HG03442 (cell line): ENCODE measurements around the gene ZNF275.
"Not testable (repeated sequence)": the region's sequence is repeated elsewhere in the genome, so short reads cannot be mapped to it uniquely, and the experiment has no call there.

ENCODE experiments used
- ATAC-seq: cut with Tn5 transposase; IDR thresholded peaks from one replicate; pipeline ENCODE4 v1.9.1; 2021; ENCODE audit warnings: mild to moderate bottlenecking, moderate library complexity; ENCODE audit not compliant: unreplicated experiment

ZNF275 gene

GRCh38 chrX:153353416-153353815 is 19.5 kb downstream of the ZNF275 start:
- no peak for ATAC-seq

- no peak for ATAC-seq
Measured at GRCh38 chrX:153357877-153358276, 23.9 kb downstream of the ZNF275 start.

DNA sequence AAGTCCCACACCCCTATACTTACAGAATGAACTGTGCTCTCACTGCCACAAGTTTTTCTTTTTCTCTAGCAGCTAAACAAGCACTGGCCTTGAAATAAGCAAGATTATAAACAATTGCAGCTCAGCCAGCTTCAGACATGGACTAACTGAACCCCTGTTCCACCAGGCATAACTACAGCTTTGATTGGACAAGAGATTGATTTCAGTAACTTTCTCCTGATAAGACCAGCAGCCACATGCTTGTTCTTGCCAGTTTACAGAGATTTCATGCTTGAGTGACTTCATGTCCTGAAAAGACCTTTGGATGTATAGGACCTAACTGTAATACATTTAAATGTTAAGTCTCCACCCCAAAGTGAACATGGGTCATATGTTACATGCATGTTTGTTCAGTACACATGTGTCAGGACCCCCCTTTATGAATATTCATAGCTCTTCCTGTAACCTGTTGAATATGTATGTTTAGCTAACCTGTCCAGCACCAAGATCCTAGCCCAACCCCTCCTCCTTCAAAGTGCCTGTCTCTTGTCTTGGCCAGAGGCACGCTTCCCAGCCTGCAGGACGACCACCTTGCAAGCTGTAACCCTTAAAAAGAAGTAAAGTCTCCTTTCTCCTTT is 27.9 kb downstream of the ZNF275 start:
- ATAC-seq: no peak

DNA sequence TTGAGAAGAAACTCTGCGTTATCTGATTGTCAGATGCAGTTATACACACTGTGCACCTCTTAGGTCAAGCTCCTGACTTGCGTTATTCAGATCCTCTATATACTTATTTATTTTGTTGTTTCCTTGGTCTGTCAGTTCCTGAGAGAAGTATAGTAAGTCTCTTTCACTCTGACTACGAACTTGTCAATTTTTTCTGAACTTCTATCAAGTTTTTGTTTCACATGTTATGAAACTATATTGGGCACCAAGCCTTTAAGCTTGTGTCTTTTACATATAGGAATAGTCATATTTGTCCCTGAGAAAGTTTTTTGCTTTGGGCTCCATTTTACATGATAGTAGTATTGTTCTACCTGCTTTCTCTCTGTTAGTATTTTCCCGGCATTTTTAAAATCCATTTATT is 31.7 kb downstream of the ZNF275 start:
- no peak for ATAC-seq

GRCh38 chrX:153366119-153366518 is 32.2 kb downstream of the ZNF275 start:
- ATAC-seq: no peak

- no peak for ATAC-seq
Measured at GRCh38 chrX:153366878-153367538, 33.1 kb downstream of the ZNF275 start.

DNA sequence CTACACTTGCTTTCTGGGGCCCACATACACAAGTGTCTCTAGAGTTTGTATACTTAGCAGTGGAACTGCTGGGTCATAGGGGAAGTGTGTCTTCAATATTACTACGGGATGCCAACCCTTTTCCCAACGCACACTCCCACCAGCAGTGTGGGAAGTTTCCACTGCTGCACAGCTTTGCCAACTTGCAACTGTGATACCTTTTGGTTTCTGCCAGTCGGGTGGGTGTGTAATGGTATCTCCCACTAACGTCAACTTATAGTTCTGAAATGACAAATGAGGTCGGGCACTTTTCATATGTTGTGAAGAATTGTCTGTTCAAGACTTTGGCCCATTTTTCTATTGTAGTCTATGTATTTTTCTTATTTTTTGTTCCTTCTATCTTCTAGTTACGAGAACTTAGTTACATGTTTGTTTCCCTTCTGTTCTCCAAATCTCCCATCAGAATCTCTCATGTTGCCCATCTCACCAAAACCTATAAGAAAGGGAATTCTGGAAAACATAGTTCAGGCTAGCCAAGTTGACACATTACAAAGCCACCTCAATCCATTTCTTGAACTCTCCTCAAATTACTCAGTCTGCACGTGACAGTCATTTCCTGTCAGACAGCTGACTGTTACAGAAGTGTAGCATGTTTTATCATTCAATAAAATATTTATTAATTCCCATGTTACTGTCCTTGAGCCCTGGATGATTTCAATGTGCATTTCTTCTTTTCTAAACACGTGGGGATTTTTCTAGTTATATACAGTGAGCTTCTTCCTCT is 36.5 kb downstream of the ZNF275 start:
- ATAC-seq: no peak

DNA sequence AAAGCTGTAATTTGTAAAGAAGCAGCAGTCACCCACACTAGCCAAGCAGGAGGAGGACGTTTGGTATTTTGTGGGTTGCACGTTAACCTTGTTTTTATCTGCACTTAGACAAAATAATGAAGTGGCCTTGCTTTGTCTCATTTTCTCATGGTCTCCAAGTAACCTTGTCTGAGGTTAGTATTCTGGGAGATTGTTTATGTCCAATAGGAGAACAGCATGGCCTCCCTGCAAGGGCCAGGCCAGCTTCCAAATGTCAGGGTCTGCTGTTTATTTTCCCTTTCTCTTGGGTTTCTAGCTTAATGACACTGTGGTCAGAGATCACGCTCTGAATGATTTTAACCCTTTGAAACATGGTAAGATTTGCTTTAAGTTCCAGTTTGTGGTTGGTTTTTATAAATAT is 37.3 kb downstream of the ZNF275 start:
- no peak for ATAC-seq

GRCh38 chrX:153372949-153373348 is 39.0 kb downstream of the ZNF275 start:
- no peak for ATAC-seq

DNA sequence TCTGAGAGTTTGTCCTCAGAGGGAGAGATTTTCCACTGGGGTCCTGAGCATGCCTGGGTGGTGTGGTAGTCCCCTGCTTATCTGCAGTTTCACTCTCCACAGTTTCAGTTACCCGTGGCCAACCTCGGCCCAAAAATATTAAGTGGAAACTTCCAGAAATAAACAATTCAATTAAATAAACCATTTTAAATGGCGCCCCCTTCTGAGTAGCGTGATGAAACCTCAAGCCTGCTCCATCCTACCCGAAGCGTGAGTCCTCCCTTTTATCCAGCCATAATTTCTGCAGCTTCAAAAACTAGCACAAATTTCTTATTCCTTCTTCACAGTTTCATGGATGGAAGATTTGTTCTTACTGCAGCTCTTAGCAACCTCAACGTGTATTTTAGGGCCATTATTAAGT is 40.5 kb downstream of the ZNF275 start:
- ATAC-seq: no peak

DNA sequence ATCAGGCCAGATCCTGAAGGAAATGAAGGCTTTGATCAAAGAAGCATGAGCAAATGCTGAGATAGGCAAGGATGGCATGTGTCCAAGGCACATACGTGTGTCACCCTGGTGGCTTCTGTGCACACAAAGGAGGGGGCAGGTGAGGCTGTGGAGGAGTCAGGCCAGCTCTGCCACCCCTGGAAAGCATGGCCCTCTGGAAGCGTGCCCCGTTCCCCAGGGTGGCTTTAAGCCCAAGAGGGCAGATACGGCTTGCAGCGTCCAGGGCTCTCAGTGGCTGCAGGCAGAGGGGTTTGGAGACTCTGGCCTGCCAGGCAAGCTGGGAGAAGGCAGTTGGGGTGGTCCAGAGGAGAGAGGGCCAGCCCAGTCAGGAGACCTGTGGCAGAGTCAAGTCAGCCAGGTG is 41.6 kb downstream of the ZNF275 start:
- ATAC-seq: no peak

DNA sequence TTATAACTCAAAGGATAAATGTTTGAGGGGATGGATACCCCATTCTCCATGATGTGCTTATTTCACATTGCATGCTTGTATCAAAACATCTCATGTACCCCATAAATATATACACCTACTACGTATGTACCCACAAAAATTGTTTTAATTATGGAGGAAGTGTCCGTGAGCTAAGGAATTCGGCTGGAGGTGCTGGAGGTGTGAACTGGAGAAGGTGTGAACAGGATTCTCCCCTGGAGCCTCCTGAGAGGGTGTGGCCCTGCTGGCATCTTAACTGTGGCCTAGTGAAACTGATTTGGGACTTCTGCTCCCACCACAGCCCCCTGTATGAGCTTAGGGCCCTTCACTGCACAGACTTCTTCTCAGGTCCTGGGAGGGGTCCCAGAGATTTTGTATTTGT is 43.8 kb downstream of the ZNF275 start:
- ATAC-seq: no peak

- no peak for ATAC-seq
Measured at GRCh38 chrX:153378607-153379006, 44.7 kb downstream of the ZNF275 start.

DNA sequence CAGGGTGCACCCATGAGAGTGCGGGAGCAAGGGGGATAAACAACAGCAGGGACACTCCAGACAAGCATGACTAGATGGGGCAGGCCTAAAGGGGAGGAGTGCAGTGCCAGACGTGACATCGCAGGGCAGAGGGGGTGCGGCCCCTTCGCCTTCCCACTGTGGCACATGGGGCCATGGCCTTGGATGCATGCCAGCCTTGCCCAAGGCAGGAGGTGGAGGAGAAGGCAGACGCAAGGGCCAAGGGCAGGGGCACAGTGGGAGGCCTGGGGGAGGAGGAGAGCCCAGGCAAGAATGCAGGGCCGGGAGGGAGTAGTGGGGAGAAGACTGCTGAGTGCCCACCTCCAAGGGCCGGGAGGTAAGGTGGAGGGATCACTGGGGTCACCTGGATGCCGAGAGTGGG is 45.6 kb downstream of the ZNF275 start:
- ATAC-seq: no peak

DNA sequence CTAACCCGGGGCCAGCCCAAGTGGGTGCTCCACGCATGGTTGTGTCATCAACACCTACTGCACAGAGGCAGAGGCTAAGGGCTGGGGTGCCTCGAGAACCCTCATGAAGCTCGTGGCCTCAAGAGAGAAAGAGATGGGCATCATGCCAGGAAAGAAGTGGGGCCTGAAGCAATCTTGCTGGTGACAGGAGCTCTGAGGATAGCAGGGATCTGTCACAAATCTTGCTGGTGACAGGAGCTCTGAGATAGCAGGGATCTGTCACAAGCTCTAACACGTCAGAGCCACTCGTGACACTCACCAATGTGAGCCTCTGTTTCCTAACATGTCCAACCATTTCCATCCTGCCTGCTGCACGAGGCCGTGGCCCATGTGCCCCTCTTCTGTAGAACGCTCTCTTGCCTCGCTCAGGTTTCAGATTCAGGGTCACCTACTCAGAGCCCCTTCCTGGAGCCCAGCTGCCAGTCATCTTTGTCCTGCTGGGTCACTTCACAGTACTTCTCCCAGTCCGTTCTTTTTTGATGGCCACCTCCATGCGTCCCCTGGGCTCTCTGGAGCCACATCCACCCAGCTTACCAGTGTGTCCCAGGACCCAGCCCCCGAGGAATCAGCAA is 46.1 kb downstream of the ZNF275 start:
- ATAC-seq: no peak

GRCh38 chrX:153380691-153381090 is 46.7 kb downstream of the ZNF275 start:
- ATAC-seq: no peak

DNA sequence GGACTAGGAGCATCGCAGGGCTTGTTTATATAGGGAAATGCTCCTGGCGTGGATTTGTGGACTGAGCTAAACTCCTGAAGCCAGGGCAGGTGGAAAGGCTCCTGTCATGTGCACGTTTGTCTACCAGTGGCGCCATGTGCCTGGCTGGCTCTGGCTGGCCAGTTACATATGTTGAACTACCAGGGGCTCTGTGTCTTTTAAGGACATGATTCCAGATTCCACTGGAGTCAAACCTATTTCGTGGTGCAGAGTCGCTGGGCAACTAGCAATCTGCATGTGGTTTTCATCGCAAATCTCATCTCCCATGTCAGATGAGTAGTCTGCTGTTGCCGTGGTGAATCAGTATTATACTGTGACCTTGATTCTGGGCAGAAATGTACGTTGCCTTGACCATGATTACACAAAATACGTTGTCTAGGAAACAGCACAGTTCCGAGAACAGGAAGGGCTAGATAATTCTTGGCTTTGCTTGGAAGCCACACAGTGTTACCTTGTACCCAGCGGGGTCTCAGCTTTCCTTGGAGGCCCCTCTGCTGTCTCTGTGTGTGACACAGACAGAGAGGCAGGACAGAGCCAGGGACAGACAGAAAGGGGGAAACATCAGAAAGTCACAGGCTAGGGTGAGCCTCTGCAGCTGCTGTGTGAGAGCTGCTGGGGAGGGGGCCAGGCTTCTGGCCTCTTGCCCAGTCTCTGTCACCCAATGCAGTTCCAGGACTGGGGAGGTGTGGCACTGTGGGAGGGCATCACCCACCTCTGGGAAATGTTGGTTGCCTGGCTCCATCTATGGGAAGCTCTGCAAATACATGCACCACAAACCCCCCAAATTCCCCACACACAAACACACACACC is 48.0 kb downstream of the ZNF275 start:
- no peak for ATAC-seq

- ATAC-seq: no peak
Measured at GRCh38 chrX:153382563-153383482, 48.9 kb downstream of the ZNF275 start.

DNA sequence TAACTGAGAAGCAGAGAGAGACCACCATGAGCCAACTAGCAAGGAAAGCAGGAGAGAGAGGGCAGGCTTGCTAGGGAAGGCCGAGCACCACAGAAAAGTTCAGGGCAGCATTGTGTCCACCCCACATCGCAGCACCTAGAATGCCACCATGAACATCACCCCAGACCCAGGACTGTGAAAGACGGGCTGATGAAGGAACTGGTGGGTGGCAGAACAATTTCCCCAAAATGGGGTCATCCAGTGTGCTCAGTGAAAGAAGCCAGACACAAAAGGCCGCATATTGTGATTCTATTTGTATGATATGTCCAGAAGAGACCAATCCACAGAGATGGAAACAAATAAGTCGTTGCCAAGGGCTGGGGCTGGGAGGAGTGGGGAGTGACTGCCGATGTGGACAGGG is 50.4 kb downstream of the ZNF275 start:
- ATAC-seq: no peak

DNA sequence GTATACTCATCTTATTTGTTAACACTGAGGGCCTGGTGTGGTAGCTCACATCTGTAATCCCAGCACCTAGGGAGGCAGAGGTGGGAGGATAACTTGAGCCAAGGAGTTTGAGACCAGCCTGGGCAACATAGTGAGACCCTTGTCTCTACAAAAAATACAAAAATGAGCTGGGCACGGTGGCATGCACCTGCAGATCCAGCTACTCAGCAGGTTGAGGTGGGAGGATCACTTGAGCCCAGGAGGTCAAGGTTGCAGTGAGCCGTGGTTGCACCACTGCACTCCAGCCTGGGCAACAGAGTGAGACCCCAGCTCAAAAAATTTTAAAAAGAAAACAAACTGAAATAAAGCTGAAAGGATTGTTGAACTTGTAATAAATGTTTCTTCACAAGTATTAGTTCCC is 51.0 kb downstream of the ZNF275 start:
- not testable (repeated sequence) for ATAC-seq
